Ovary (tissue), 9 donors: ENCODE data around the gene ATF6. TPM values are rescaled to one million over a fixed set of nuclear protein-coding genes. Genes with fewer than 3 reads are reported as not detected.

Source experiments
- DNase-seq, 5 donors: peaks; one replicate each; pipeline ENCODE4 v3.0.0-alpha.2; 2019 to 2020
- H3K27ac ChIP-seq, 2 donors: fragments of 200-600 bp; one replicate each; pipeline versions ENCODE4 v1.5.1 to v1.8.0; 2019 to 2022
- H3K27me3 ChIP-seq: fragments of 200-600 bp; one replicate; pipeline ENCODE4 v1.8.0; 2022
- H3K36me3 ChIP-seq: fragments of 200-600 bp; sonication (generic); one replicate; pipeline ENCODE4 v1.5.1; 2019
- H3K4me1 ChIP-seq: one replicate; pipeline ENCODE4 v1.8.1; 2013; ENCODE audit warnings: mild to moderate bottlenecking, moderate library complexity; ENCODE audit not compliant: insufficient read depth
- H3K4me3 ChIP-seq: fragments of 200-600 bp; sonication (generic); one replicate; pipeline ENCODE4 v1.5.1; 2017
- H3K9me3 ChIP-seq, 2 donors: fragments of 200-600 bp in 1 of 2; sonication (generic) in 1 of 2; one replicate each; pipeline versions ENCODE4 v1.5.1 to v1.8.1; 2013 to 2019; ENCODE audit warnings: mild to moderate bottlenecking in 1 of 2, moderate library complexity in 1 of 2
- EP300 ChIP-seq: sonication (generic); formaldehyde crosslinking; IDR thresholded peaks from one replicate; pipeline ENCODE4 v1.6.1; 2017; ENCODE audit warnings: antibody characterized with exemption
- POLR2A ChIP-seq: fragments of 450-650 bp; IDR thresholded peaks from one replicate; pipeline ENCODE4 v1.6.1; 2017; ENCODE audit warnings: antibody characterized with exemption, mild to moderate bottlenecking, moderate library complexity
- WGBS, 3 donors: extraction: QIAGEN DNeasy Blood & Tissue Kit in 1 of 3; methylation state at CpG; one replicate each; pipeline versions ENCODE4 v1.1.5 to v1.1.7; 2013 to 2017; 5-methylcytosine and 5-hydroxymethylcytosine counted together
- intact Hi-C, 4 donors: fragments of 100-400 bp; cut with DNase I; formaldehyde crosslinking; loops; one replicate each; pipeline versions ENCODE4 v1.11.0 to v1.15.1; 2022 to 2023
- polyA plus RNA-seq, 2 donors: library from polyadenylated mRNA; stranded (reverse); fragments of 200-250 nt in 1 of 2; fragments of 350-450 nt in 1 of 2; fragmentation: Illumina TruSeq in 1 of 2; extraction: RNeasy Lipid Tissue Mini Kit (QIAGEN cat#74804) in 1 of 2; gene quantifications; one replicate each; pipeline ENCODE4 v1.2.3, GENCODE V29; 2013 to 2014
- total RNA-seq, 7 donors: library from RNA; depleted of rRNA in 2 of 7; stranded (reverse); fragments of >200 nt in 2 of 7; fragmentation: NEBNext Ultra II Directional in 3 of 7; extraction: Animal tissue kit (Norgen Biotek cat#: 25700) in 3 of 7; gene quantifications; one replicate each; pipeline versions ENCODE4 v1.1.0 to v1.2.4, GENCODE V29; 2016 to 2023
- TF ChIP-seq, protein P1 (sequence below), 3 donors: fragments of 450-650 bp in 2 of 3; fragments of 200-600 bp in 1 of 3; IDR thresholded peaks; one replicate each; pipeline versions ENCODE4 v1.5.1 to v1.8.0; 2016 to 2022; ENCODE audit warnings: antibody characterized with exemption in 3 of 3, mild to moderate bottlenecking in 1 of 3
- donor health status: DM: no; HTN: no; CAD: no; lungs with moderate emphysema.
- donor health status: DM: no; HTN: no; CAD: no.
- donor health status: Bipolar disorder and iron deficiency.
- donor health status: DM: yes; HTN: yes; CAD: no.
- donor health status: DM: no; HTN: no; CAD: no.
- donor health status: DM: yes; HTN: yes; CAD: no.

The ATF6 gene
- total and polyA plus RNA-seq, 9 donors: 7.9 to 31.3 (median 23.4) TPM

DNA sequence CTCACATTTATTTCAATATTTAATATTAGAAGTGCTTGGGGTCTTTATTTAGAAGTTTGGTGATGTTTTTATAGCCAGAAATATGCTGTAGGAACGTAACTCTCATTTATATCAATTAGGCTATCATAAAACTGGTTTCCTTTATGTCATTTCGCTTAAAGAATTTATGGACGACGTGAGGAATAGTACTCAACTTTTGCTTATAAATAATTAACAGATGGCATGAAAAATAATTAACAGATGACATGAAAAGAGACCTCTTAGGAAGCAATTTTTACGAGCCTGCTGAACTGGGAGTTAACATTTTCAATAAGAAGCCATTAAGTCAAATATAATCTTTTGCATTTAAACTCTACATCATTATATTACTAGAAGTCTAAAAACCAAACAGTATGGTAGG, 134.0 kb downstream of the ATF6 start:
- no peak for DNase-seq
- WGBS, 3 donors: 95 to 97% (median 96%) methylated on average over 5 of the region's 5 CpGs
- H3K27me3 ChIP-seq: no peaks in the 10 kb centered on the region
- H3K4me1 ChIP-seq: no peaks in the 10 kb centered on the region
- no peak overlapping the region for H3K27ac ChIP-seq
- H3K4me3 ChIP-seq: no peak overlapping the region
- H3K9me3 ChIP-seq: no peaks in the 10 kb centered on the region
- intact Hi-C loops: no loop called here
- no peak for TF ChIP-seq POLR2A
- TF ChIP-seq EP300: no peak
- TF ChIP-seq, protein P1, sequence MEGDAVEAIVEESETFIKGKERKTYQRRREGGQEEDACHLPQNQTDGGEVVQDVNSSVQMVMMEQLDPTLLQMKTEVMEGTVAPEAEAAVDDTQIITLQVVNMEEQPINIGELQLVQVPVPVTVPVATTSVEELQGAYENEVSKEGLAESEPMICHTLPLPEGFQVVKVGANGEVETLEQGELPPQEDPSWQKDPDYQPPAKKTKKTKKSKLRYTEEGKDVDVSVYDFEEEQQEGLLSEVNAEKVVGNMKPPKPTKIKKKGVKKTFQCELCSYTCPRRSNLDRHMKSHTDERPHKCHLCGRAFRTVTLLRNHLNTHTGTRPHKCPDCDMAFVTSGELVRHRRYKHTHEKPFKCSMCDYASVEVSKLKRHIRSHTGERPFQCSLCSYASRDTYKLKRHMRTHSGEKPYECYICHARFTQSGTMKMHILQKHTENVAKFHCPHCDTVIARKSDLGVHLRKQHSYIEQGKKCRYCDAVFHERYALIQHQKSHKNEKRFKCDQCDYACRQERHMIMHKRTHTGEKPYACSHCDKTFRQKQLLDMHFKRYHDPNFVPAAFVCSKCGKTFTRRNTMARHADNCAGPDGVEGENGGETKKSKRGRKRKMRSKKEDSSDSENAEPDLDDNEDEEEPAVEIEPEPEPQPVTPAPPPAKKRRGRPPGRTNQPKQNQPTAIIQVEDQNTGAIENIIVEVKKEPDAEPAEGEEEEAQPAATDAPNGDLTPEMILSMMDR (IDR thresholded peaks at IDR 0.05): no peak
- H3K36me3 ChIP-seq: no peaks in the 10 kb centered on the region

DNA sequence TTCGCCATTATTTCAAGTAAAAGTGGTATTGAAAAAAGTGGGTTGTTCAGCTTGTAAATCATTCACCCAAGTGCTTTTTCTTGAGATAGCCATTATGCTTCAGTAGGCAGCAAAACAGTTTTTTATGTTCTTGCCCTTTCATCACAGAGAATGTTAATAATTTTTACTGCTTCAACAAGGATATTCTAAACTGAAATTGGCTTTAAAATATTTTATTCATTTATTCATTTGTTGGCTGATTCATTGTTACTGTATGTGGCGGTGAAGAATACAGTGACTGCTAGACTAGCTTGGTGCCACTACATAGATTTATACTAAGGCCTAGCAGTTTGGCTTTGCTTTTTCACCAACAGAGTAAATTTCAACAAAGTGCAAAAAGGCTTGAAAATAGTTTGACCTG, 136.1 kb downstream of the ATF6 start:
- Histone ChIP-seq H3K27ac (no peak overlapping the region), H3K36me3 (no peaks in the 10 kb centered on the region), H3K4me3 (no peak overlapping the region), H3K27me3 (no peaks in the 10 kb centered on the region), H3K4me1 (no peaks in the 10 kb centered on the region), H3K9me3 (no peaks in the 10 kb centered on the region)
- TF ChIP-seq EP300 (no peak), POLR2A (no peak)
- TF ChIP-seq, protein P1 (IDR thresholded peaks at IDR 0.05): no peak
- no peak for DNase-seq
- WGBS, 3 donors: 97 to 99% (median 99%) methylated on average over 2 of the region's 2 CpGs
- intact Hi-C loops: no loop called here

DNA sequence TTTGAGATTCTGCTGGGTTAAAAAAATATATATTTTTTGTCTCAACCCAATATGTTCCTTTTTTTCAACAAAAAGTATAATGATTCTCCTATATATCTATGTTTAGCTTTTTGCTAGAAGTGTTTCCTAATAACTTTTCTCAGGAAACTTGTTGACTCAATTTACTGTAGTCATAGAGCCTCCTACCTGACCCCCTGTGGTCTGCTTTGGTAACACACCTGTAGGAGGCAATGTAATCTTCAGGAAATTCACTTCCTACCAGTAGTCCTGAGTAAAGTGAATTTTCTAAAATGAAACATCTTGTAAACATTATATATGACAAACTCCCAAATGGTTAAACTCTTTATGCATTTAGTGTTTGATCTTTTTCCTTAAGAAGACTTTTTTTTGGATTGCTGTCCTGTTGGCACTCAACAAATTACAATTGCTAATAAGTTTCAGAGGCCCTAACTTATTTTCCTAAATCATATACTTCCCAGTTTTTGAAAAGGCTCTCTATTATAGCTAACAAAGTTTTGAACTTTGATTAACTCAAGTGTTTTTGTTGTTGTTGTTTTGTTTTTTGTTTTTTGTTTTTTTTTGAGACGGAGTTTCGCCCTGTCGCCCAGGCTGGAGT, 139.3 kb downstream of the ATF6 start:
- H3K4me3 ChIP-seq: no peak overlapping the region
- WGBS, 3 donors: 96 to 100% (median 98%) methylated on average over 3 of the region's 3 CpGs
- H3K27me3 ChIP-seq: no peaks in the 10 kb centered on the region
- H3K36me3 ChIP-seq: no peaks in the 10 kb centered on the region
- H3K27ac ChIP-seq: no peak overlapping the region
- no peak for DNase-seq
- H3K9me3 ChIP-seq: no peaks in the 10 kb centered on the region
- no peak for TF ChIP-seq EP300
- TF ChIP-seq, protein P1 (IDR thresholded peaks at IDR 0.05): no peak
- no peak for TF ChIP-seq POLR2A
- no peaks in the 10 kb centered on the region for H3K4me1 ChIP-seq
- intact Hi-C loops: no loop called here

DNA sequence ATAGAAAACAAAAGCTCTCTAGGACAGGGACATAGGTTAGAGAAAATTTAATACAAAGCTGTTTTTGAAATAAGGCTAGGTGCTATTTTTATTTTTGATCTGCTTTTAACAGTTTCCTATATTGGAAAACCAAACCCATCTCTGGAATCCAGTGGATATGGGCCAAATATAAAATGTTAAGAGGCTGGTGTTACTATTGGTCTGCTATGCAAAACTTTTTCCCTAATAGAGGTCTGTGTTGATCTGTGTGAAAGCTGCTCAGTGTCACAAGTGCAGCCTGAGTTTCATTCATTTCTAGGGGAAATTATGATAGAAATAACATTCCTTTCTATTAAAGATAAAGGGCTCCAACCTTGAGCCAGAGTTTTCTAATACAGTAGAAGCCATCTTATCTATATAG, 141.1 kb downstream of the ATF6 start:
- Histone ChIP-seq H3K4me3 (no peak overlapping the region), H3K4me1 (peaks cover 3% of the 10 kb centered on the region), H3K9me3 (no peaks in the 10 kb centered on the region), H3K27ac (no peak overlapping the region), H3K27me3 (no peaks in the 10 kb centered on the region), H3K36me3 (no peaks in the 10 kb centered on the region)
- intact Hi-C loops: no loop called here
- DNase-seq: no peak
- TF ChIP-seq EP300 (no peak), POLR2A (no peak)
- TF ChIP-seq, protein P1 (IDR thresholded peaks at IDR 0.05): no peak
